Psoas muscle (tissue), 8 donors: ENCODE results near the gene GLIPR2. TPM values are rescaled to one million over a fixed set of nuclear protein-coding genes. Genes with fewer than 3 reads are reported as not detected.

Experiments
- ATAC-seq, 4 donors: fragments of 200-7000 bp; cut with Tn5 transposase; one replicate each; pipeline ENCODE4 v1.9.1; 2020; ENCODE audit warnings: moderate library complexity in 3 of 4, mild to moderate bottlenecking in 2 of 4
- DNase-seq, 2 donors: peaks; one replicate each; pipeline ENCODE4 v3.0.0-alpha.2; 2020
- H3K27ac ChIP-seq: fragments of 200-600 bp; one replicate; pipeline ENCODE4 v1.8.0; 2022
- H3K27me3 ChIP-seq, 3 donors: fragments of 200-600 bp in 1 of 3; one replicate each; pipeline versions ENCODE4 v1.6.1 to v1.8.0; 2013 to 2022; ENCODE audit warnings: low read length in 2 of 3, mild to moderate bottlenecking in 2 of 3, moderate library complexity in 1 of 3; ENCODE audit not compliant: insufficient read depth in 3 of 3
- H3K36me3 ChIP-seq, 2 donors: fragments of 200-600 bp in 1 of 2; one replicate each; pipeline versions ENCODE4 v1.6.1 to v1.8.0; 2013 to 2022; ENCODE audit warnings: low read depth in 1 of 2, mild to moderate bottlenecking in 1 of 2, moderate library complexity in 1 of 2; ENCODE audit not compliant: insufficient read depth in 1 of 2
- H3K4me1 ChIP-seq: fragments of 200-600 bp; one replicate; pipeline ENCODE4 v1.8.0; 2022
- H3K4me3 ChIP-seq: fragments of 200-600 bp; one replicate; pipeline ENCODE4 v1.8.0; 2022; ENCODE audit warnings: mild to moderate bottlenecking
- H3K9me3 ChIP-seq: fragments of 200-600 bp; one replicate; pipeline ENCODE4 v1.8.0; 2022
- CTCF ChIP-seq: fragments of 200-600 bp; IDR thresholded peaks from one replicate; pipeline ENCODE4 v1.8.0; 2022; ENCODE audit warnings: antibody characterized with exemption
- WGBS, 3 donors: extraction: QIAGEN DNeasy Blood & Tissue Kit; methylation state at CpG; one replicate each; pipeline versions ENCODE4 v1.1.6 to v1.1.7; 2013; 5-methylcytosine and 5-hydroxymethylcytosine counted together
- intact Hi-C, 2 donors: fragments of 100-400 bp; cut with DNase I; formaldehyde crosslinking; loops; one replicate each; pipeline versions ENCODE4 v1.11.0 to v1.14.2; 2022
- polyA plus RNA-seq, 3 donors: library from polyadenylated mRNA; stranded (reverse); fragments of 200-250 nt; gene quantifications; one replicate each; pipeline ENCODE4 v1.2.3, GENCODE V29; 2013
- total RNA-seq, 4 donors: library from RNA; stranded (reverse); fragmentation: NEBNext Ultra II Directional in 2 of 4; extraction: Animal tissue kit (Norgen Biotek cat#: 25700) in 2 of 4; gene quantifications; one replicate each; pipeline versions ENCODE4 v1.2.1 to v1.2.4, GENCODE V29; 2021 to 2023
- donor health status: healthy with polysubstance abuse.
- donor health status: DM: no; HTN: no; CAD: no; lungs with moderate emphysema.
- donor health status: Bipolar disorder and iron deficiency.
- donor health status: healthy.
- donor health status: DM: yes; HTN: yes; CAD: no.
- donor health status: DM: no; HTN: no; CAD: no.
- donor health status: DM: no; HTN: no; CAD: no.
- donor health status: DM: yes; HTN: yes; CAD: no.

GLIPR2 gene
- total and polyA plus RNA-seq, 7 donors, result 2.5 to 6.5 (median 3.6) TPM

GRCh38 chr9:36151316-36152210 lies 15.0 kb downstream of the GLIPR2 start:
- Histone ChIP-seq H3K27me3 (no peaks in the 10 kb centered on the region), H3K36me3 (no peaks in the 10 kb centered on the region), H3K4me3 (no peak overlapping the region), H3K9me3 (peaks cover 1% of the 10 kb centered on the region), H3K27ac (no peak overlapping the region), H3K4me1 (peaks cover 7% of the 10 kb centered on the region)
- ATAC-seq (peak in 3 of 4 donors; percentile 28 to 39 (median 35)), DNase-seq (peak; percentile 54 to 75)
- intact Hi-C loops, result no loop called here
- 79 to 84% (median 80%) methylated on average over 14 of the region's 14 CpGs for WGBS, 3 donors
- TF ChIP-seq CTCF, result no peak

- 91 to 93% (median 91%) methylated on average over 9 to 10 of the region's 10 CpGs for WGBS, 3 donors
- Histone ChIP-seq H3K27ac (no peak overlapping the region), H3K4me1 (peaks cover 7% of the 10 kb centered on the region), H3K36me3 (no peaks in the 10 kb centered on the region), H3K9me3 (peaks cover 4% of the 10 kb centered on the region), H3K27me3 (no peaks in the 10 kb centered on the region), H3K4me3 (no peak overlapping the region)
- ATAC-seq, result no peak
- intact Hi-C loops, result no loop called here
- TF ChIP-seq CTCF, result no peak
- DNase-seq, result no peak
Observed at GRCh38 chr9:36152741-36153438, 16.4 kb downstream of the GLIPR2 start.

- WGBS, 3 donors, result 64 to 66% (median 65%) methylated on average over 9 of the region's 9 CpGs
- ATAC-seq (no peak), DNase-seq (no peak)
- Histone ChIP-seq H3K9me3 (peaks cover 4% of the 10 kb centered on the region), H3K4me1 (peaks cover 3% of the 10 kb centered on the region), H3K4me3 (no peak overlapping the region), H3K27ac (no peak overlapping the region), H3K27me3 (no peaks in the 10 kb centered on the region), H3K36me3 (no peaks in the 10 kb centered on the region)
- intact Hi-C loops, result no loop called here
- TF ChIP-seq CTCF, result no peak
Observed at GRCh38 chr9:36153746-36154145, 17.2 kb downstream of the GLIPR2 start.

GRCh38 chr9:36154331-36154952 lies 17.9 kb downstream of the GLIPR2 start:
- intact Hi-C loops, result no loop called here
- Histone ChIP-seq H3K27me3 (no peaks in the 10 kb centered on the region), H3K27ac (peak overlapping the region; percentile 53), H3K36me3 (no peaks in the 10 kb centered on the region), H3K9me3 (peaks cover 4% of the 10 kb centered on the region), H3K4me1 (peaks cover 3% of the 10 kb centered on the region), H3K4me3 (no peak overlapping the region)
- peak in 1 of 2 donors; percentile 41 for DNase-seq
- 17 to 33% (median 22%) methylated on average over 11 of the region's 11 CpGs for WGBS, 3 donors
- TF ChIP-seq CTCF, result no peak
- ATAC-seq, result peak in 2 of 4 donors; percentile 29 to 39
